ENCODE measurements around the gene NACC2.

NACC2 gene

GRCh38 chr9:136091582-136092352, 3.3 kb downstream of the NACC2 start:
- no peak for DNase-seq

GRCh38 chr9:136090768-136091581, 4.1 kb downstream of the NACC2 start:
- DNase-seq: no peak

GRCh38 chr9:136090056-136090735, 4.9 kb downstream of the NACC2 start:
- no peak for DNase-seq

DNA sequence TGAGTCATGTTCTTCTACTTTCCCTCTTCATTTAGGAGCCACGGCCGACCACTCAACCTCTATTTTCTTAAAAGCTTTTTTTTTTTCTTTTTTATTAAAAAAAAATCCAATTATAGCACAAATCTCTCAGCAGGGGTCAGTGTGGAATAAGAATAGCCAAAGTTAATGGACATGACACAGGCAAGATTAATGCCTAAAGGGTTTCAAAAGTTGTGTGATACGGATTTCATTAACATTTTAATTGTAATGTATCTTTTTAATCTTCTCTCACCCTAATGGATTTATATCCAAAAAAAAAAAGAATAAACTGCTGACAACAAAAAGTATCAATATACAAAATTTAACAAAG, 5.4 kb downstream of the NACC2 start:
- no peak for DNase-seq

GRCh38 chr9:136088939-136089696, 6.0 kb downstream of the NACC2 start:
- DNase-seq: no peak

- no peak for DNase-seq
Observed at GRCh38 chr9:136088481-136088938, 6.6 kb downstream of the NACC2 start.

DNA sequence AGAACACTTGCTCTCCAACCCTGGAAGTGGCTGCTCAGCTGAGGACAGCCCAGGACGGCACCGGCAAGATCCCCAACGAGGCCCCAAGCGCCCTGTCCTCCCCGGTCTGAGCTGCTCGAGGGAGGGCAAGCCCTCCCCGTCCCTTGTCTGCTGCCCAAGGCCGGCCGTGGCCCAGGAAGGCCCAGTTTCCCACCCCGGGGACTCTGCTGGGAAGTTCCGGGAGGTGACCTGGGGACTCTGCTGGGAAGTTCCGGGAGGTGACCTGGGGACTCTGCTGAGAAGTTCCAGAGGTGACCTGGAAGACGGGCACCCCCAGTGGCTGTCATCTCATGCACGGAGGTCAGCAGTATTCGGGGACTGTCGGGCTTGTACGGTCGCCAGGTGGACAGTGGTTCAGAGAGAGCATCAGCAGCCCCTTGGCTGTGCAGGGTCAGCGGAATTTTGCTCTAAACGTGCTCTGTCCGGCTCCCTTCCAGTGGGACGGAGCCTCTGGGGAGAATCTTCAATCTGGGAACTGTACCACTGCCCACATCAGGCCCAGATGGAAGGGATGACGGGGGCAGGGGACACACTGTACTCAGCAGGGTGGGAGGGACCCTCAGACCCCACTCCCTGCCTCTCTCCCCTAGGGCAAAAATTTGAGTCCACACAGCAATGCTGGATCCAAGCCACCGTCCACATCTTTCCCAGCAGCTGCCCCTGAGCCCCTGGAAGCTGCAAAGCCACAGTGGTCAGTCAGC, 7.2 kb downstream of the NACC2 start:
- DNase-seq: no peak

- no peak for DNase-seq
Observed at GRCh38 chr9:136086951-136087740, 7.9 kb downstream of the NACC2 start.

DNA sequence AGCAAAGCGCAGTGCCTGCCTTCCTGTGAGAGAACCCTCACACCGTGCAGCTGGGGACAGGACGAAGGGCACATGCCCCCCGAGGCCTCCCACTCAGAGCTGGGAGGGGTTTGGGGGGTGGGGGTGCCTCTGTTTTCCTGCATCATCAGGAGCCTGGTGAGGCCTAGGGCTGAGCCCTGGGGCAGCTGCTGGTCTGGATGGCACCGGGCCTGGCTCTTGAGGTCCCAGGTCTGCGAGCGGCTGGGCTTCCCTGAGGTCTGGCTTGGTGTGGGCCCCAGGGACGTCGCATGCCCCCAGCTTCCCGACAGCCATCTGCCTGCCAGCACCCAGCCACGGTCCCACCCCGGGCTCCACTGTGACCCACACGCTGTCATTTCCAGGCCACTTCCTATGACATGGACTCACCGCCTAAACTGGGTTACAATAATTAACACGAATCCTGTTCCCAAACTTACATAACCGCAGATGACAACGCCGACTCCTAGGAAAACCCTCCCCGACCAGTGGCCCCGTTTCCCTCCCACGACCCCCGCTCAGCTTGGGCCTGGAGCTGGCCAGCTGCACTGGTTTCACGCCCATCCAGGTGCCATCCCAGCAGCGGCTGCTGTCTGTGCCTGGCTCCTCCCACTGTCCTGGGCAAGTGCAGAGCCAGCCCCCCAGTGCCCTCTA, 8.7 kb downstream of the NACC2 start:
- no peak for DNase-seq

DNA sequence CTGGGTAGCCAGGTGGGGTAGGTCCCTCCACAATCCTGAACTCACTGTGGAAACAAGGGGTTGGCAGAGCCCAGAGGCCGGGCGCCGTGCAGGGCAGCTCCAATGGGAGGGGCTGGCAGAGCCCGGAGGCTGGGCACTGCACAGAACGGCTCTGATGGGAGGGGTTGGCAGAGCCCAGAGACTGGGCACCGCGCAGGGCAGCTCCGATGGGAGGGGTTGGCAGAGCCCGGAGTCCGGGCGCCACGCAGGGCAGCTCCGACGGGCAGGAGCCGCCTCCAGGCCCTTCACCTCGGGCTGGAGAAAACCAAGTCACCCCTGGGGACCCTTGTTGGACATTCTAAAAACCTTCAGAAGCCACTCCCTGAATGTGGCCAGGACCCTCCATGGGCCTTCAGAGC, 9.3 kb downstream of the NACC2 start:
- no peak for DNase-seq

DNA sequence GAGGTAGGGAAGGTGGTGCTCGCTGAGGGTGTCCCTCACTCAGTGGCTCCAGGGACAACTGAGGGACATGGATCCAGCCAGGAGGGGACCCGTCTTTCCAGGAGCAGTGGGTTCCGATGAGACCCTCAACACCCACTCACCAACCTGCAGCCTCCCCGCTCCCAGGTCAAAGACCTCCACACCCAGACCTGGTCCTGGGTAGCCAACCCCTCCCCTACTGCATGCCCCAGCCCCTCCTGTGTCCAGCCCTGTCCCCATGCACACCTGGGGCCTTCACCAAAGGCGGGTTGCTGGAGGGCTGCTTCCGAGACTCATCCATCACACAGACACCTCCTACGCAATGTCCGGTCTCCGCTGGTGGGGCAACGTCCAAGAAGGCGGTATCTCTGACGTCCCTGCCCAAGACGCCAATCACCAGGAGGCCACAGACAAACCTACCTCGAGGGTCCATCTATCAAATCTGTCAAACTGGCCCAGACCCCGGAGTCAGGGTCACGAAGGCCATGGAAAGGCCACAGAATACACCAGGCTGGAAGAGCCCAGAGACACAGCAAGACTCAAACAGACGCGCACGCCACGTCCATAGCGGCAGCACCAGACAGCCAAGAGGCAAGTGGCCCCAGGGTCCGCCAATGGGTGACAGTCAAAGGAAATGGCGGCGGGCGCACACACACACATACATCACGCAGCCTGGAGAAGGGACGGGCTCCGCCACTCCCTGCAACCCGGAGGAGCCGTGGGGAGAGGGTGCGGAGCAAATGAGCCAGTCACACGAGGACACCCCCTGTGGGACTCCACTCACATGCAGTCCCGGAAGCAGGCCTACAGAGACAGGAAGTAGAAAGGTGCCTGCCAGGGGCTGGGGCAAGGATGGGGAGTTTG, 10.8 kb downstream of the NACC2 start:
- DNase-seq: no peak

- DNase-seq: no peak
Observed at GRCh38 chr9:136083558-136084062, 11.5 kb downstream of the NACC2 start.

DNA sequence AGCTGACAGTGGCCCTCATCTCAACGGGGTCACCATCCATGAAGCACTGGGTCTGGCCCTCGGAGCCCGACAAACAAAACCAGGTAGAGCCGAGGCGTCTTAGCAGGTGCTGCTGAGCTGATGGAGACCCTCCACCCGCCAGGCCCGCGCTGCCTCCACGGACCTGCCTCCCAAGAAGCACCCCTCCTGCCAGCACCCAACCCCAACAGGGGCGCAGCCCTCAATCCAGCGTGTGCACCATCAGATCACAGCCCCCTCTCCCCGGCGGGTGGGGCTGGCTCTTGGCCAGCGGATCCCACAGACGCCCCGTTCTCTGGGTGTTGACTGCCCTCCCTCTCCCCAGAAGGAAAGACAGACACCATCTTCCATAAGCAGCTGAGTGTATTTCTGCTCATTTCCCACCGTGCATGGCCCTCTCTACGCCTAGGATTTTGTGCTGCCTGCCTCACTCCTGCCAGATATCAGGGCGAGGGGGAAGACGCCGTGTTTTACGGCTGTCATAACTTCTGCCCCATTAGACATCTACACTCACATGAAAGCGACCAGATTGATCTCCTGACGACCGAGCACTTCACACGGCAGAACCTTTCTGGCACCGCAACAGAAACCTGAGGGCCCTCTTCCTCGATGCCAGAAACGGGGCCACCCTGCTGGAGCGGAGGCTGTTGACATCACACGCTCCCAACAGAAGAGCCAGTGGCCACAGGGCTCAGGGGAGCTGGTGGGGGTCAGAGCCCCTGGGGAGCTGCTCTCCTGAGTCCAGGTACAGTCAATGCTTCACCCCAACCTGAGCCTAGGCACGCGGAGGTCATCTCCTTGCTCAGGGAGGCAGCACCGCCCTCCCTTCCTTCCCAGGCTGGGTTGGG, 12.4 kb downstream of the NACC2 start:
- DNase-seq: no peak

DNA sequence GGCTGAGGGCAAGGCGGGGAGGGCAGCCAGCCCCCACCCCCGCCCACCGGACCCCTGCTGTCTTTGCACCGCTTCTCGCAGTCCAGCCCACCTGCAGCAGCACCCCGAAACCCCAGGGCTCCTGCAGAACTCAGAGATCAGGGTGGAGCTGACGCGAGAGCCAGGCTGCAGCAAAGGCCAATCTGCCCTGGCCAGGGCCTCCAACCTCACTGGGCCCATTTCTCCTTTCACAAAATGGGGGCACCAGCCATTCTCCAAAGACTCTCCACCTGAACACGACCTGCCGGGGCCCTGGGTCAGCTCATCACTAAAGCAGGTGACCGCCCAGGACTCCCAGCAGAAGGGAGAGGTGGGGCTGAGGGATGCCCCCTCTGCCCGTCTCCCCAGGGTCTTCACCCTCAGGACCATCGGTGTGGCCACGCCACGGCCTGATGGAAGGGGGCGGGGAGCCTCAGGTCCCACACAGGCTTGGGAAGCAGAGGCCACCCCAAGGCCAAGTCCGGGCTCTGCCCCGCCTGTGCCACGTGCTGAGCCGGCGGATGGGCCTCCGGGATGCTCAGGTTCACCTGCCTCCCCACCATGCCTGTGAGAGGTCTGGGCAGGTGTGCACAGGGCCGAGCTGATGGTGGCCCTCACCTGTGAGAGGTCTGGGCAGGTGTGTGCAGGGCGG, 13.1 kb downstream of the NACC2 start:
- no peak for DNase-seq

GRCh38 chr9:136081113-136081825, 13.8 kb downstream of the NACC2 start:
- DNase-seq: no peak

GRCh38 chr9:136080716-136081112, 14.4 kb downstream of the NACC2 start:
- no peak for DNase-seq

- DNase-seq: no peak
Observed at GRCh38 chr9:136079916-136080246, 15.2 kb downstream of the NACC2 start.

Measured in KG1 (cell line).